Gastrocnemius medialis (tissue), 4 donors: Measurements from ENCODE around the gene ZCCHC14.

ENCODE experiments used
- CTCF ChIP-seq, 5 experiments: fragments of 450-650 bp in 3 of 5; fragments of 200-600 bp in 2 of 5; sonication (generic) in 2 of 5; IDR thresholded peaks in 4 of 5; conservative IDR thresholded peaks in 1 of 5; 1 replicate in 4 of 5; 2 replicates in 1 of 5; pipeline ENCODE4 v1.5.1; 2016 to 2019; ENCODE audit warnings: antibody characterized with exemption in 5 of 5, mild to moderate bottlenecking in 3 of 5, moderate library complexity in 3 of 5
- POLR2A ChIP-seq, 2 donors: fragments of 450-650 bp; IDR thresholded peaks; one replicate each; pipeline ENCODE4 v1.6.1; 2017; ENCODE audit warnings: antibody characterized with exemption in 2 of 2, mild to moderate bottlenecking in 2 of 2, moderate library complexity in 2 of 2

GRCh38 chr16:87371261-87371866, 121.5 kb downstream of the ZCCHC14 start:
- TF ChIP-seq CTCF (IDR thresholded peaks at IDR 0.05 in 4 of 5, conservative IDR thresholded peaks at IDR 0.05 in 1 of 5) (no peak), POLR2A (IDR thresholded peaks at IDR 0.05) (no peak)
